ENCODE measurements around the gene LILRA5.
"Not testable (repeated sequence)": the region's sequence is repeated elsewhere in the genome, so short reads cannot be mapped to it uniquely, and the experiment has no call there.

The LILRA5 gene

GRCh38 chr19:54312436-54313377, at the start of gene LILRA5:
Gene LILRA5 (minus strand): TSS chr19:54313166. CDS start chr19:54313019, 147 bp downstream.
- no peak within 1 kb of the TSS for H3K4me3 ChIP-seq (ENCODE audit: low read length)
- TF ChIP-seq ZNF274 (IDR thresholded peaks at IDR 0.05; ENCODE audit: low read depth, low read length): no peak

GRCh38 chr19:54361680-54362422, 48.9 kb upstream of the LILRA5 start:
- not testable (repeated sequence) for H3K4me3 ChIP-seq (ENCODE audit: low read length)

- H3K4me3 ChIP-seq (ENCODE audit: low read length): not testable (repeated sequence)
Measured at GRCh38 chr19:54359149-54359820, 46.3 kb upstream of the LILRA5 start.

GRCh38 chr19:54357381-54357780, 44.4 kb upstream of the LILRA5 start:
- H3K4me3 ChIP-seq (ENCODE audit: low read length): no peak overlapping the region
- TF ChIP-seq ZNF274 (IDR thresholded peaks at IDR 0.05; ENCODE audit: low read depth, low read length): no peak

GRCh38 chr19:54356444-54357056, 43.6 kb upstream of the LILRA5 start:
- no peak for TF ChIP-seq ZNF274 (IDR thresholded peaks at IDR 0.05; ENCODE audit: low read depth, low read length)
- H3K4me3 ChIP-seq (ENCODE audit: low read length): no peak overlapping the region

- no peak for TF ChIP-seq ZNF274 (IDR thresholded peaks at IDR 0.05; ENCODE audit: low read depth, low read length)
- no peak overlapping the region for H3K4me3 ChIP-seq (ENCODE audit: low read length)
Measured at GRCh38 chr19:54355675-54356074, 42.7 kb upstream of the LILRA5 start.

GRCh38 chr19:54354761-54355160, 41.8 kb upstream of the LILRA5 start:
- no peak overlapping the region for H3K4me3 ChIP-seq (ENCODE audit: low read length)
- TF ChIP-seq ZNF274 (IDR thresholded peaks at IDR 0.05; ENCODE audit: low read depth, low read length): no peak

GRCh38 chr19:54352546-54352945, 39.6 kb upstream of the LILRA5 start:
- no peak overlapping the region for H3K4me3 ChIP-seq (ENCODE audit: low read length)
- TF ChIP-seq ZNF274 (IDR thresholded peaks at IDR 0.05; ENCODE audit: low read depth, low read length): no peak

GRCh38 chr19:54352041-54352440, 39.1 kb upstream of the LILRA5 start:
- no peak for TF ChIP-seq ZNF274 (IDR thresholded peaks at IDR 0.05; ENCODE audit: low read depth, low read length)
- no peak overlapping the region for H3K4me3 ChIP-seq (ENCODE audit: low read length)

- no peak overlapping the region for H3K4me3 ChIP-seq (ENCODE audit: low read length)
- TF ChIP-seq ZNF274 (IDR thresholded peaks at IDR 0.05; ENCODE audit: low read depth, low read length): no peak
Measured at GRCh38 chr19:54351474-54351873, 38.5 kb upstream of the LILRA5 start.

GRCh38 chr19:54345938-54346386, 33.0 kb upstream of the LILRA5 start:
- no peak overlapping the region; the same call in 1 of the 2 replicates for H3K4me3 ChIP-seq (ENCODE audit: low read length)
- no peak for TF ChIP-seq ZNF274 (IDR thresholded peaks at IDR 0.05; ENCODE audit: low read depth, low read length)

- no peak overlapping the region for H3K4me3 ChIP-seq (ENCODE audit: low read length)
- no peak for TF ChIP-seq ZNF274 (IDR thresholded peaks at IDR 0.05; ENCODE audit: low read depth, low read length)
Measured at GRCh38 chr19:54343868-54344267, 30.9 kb upstream of the LILRA5 start.

- TF ChIP-seq ZNF274 (IDR thresholded peaks at IDR 0.05; ENCODE audit: low read depth, low read length): no peak
- H3K4me3 ChIP-seq (ENCODE audit: low read length): no peak overlapping the region
Measured at GRCh38 chr19:54341295-54341694, 28.3 kb upstream of the LILRA5 start.
